Right lobe of liver (tissue), 4 donors: ENCODE results near the gene TNFRSF8.

Experiments
- CTCF ChIP-seq, 4 donors: fragments of 200-600 bp in 3 of 4; fragments of 450-650 bp in 1 of 4; IDR thresholded peaks; one replicate each; pipeline versions ENCODE4 v1.5.1 to v1.8.0; 2016 to 2022; ENCODE audit warnings: antibody characterized with exemption in 4 of 4, mild to moderate bottlenecking in 2 of 4
- POLR2A ChIP-seq: fragments of 450-650 bp; IDR thresholded peaks from one replicate; pipeline ENCODE4 v1.6.1; 2017; ENCODE audit warnings: antibody characterized with exemption, mild to moderate bottlenecking
- donor health status: DM: no; HTN: no; CAD: no.
- donor health status: DM: no; HTN: no; CAD: no.
- donor health status: DM: no; HTN: yes; CAD: no.

GRCh38 chr1:12168451-12169160 is 105.5 kb downstream of the TNFRSF8 start:
- no peak for TF ChIP-seq CTCF (IDR thresholded peaks at IDR 0.05)
- TF ChIP-seq POLR2A, result no peak
